Measurements from ENCODE around the gene IRAK3. TPM values are rescaled to one million over a fixed set of nuclear protein-coding genes. Genes with fewer than 3 reads are reported as not detected.

Gene IRAK3
- total RNA-seq, 2 donors from 2014 or later: 0.27 to 0.59 TPM

DNA sequence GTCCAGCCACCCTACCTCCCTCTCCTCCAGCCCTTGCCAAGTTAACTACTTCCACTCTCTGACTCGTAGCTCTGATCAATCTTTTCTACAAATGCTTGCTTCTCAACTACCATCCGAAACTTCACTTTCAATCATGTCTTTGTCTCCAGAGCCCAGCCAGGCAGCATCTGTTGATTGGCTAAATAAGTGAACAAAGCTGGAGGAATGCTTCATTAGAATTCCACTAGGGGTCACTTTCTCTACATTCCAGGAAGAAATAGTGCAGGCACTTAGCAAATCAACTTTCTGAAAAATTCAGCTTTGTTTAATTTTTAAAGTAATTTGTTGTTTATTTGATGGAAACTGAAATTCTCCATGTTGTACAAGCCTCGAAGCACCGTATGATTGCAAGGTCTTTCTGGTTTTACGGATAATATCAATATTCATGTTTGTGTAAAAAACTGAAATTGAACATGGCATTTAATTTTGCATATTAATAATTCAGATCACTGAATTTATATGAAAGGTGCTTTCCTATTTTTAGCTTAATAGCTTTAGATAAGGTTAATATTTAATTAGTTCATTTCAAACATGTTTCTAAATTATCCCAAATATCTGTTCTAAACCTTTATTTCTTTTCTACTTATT, 80.9 kb downstream of the IRAK3 start:
- H3K27me3 Mint-ChIP-seq (ENCODE audit: insufficient read depth): no peaks in the 10 kb centered on the region
- Histone ChIP-seq H3K36me3 (ENCODE audit: control insufficient read depth, insufficient read depth, low read length) (no peaks in the 10 kb centered on the region), H3K27ac (ENCODE audit: low read depth, low read length) (no peak overlapping the region), H3K9me3 (ENCODE audit: control insufficient read depth, low read length) (no peaks in the 10 kb centered on the region), H3K27me3 (ENCODE audit: control insufficient read depth, insufficient read depth, low read length, poor library complexity, severe bottlenecking) (no peaks in the 10 kb centered on the region), H3K9ac (ENCODE audit: extremely low read depth, low read length, poor library complexity, severe bottlenecking) (no peak overlapping the region), H3K4me3 (ENCODE audit: low read length) (no peak overlapping the region), H3K4me1 (ENCODE audit: control insufficient read depth, insufficient read depth, low read length) (no peaks in the 10 kb centered on the region)
- peak; percentile 80 for DNase-seq
- H3K36me3 Mint-ChIP-seq (ENCODE audit: low read depth): no peaks in the 10 kb centered on the region
- TF ChIP-seq, protein P1, sequence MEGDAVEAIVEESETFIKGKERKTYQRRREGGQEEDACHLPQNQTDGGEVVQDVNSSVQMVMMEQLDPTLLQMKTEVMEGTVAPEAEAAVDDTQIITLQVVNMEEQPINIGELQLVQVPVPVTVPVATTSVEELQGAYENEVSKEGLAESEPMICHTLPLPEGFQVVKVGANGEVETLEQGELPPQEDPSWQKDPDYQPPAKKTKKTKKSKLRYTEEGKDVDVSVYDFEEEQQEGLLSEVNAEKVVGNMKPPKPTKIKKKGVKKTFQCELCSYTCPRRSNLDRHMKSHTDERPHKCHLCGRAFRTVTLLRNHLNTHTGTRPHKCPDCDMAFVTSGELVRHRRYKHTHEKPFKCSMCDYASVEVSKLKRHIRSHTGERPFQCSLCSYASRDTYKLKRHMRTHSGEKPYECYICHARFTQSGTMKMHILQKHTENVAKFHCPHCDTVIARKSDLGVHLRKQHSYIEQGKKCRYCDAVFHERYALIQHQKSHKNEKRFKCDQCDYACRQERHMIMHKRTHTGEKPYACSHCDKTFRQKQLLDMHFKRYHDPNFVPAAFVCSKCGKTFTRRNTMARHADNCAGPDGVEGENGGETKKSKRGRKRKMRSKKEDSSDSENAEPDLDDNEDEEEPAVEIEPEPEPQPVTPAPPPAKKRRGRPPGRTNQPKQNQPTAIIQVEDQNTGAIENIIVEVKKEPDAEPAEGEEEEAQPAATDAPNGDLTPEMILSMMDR (conservative IDR thresholded peaks at IDR 0.05): peak; percentile 83
- 81 to 95% methylated on average over 2 to 5 of the region's 5 CpGs for WGBS, 2 experiments (ENCODE audit: insufficient coverage in 1 of 2, insufficient read length in 1 of 2)
- no peaks in the 10 kb centered on the region for H3K9me3 Mint-ChIP-seq
- H3K4me3 Mint-ChIP-seq: no peak overlapping the region
- no peak overlapping the region for H3K27ac Mint-ChIP-seq
- H3K4me1 Mint-ChIP-seq: peaks cover 2% of the 10 kb centered on the region

DNA sequence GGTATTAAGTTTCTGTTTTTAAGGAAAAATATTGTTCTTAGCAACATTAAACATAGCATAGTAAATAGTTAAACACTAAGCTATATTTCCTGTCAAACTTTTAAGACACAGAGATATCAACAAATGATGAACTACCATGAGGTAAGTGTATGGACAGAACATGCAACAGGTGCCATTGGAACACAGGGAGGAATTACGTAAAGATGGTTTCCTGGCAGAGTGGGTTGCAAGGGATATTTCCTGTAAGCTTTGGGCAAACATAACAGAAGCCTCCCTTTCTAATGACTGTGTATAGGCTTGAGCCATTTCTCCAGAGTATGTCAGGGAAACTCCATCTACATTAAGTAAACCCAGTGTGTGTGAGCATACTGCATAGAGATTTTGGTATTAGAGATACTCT, 81.6 kb downstream of the IRAK3 start:
- Histone ChIP-seq H3K27ac (ENCODE audit: low read depth, low read length) (no peak overlapping the region), H3K27me3 (ENCODE audit: control insufficient read depth, insufficient read depth, low read length, poor library complexity, severe bottlenecking) (no peaks in the 10 kb centered on the region), H3K4me1 (ENCODE audit: control insufficient read depth, insufficient read depth, low read length) (no peaks in the 10 kb centered on the region), H3K9ac (ENCODE audit: extremely low read depth, low read length, poor library complexity, severe bottlenecking) (no peak overlapping the region), H3K36me3 (ENCODE audit: control insufficient read depth, insufficient read depth, low read length) (no peaks in the 10 kb centered on the region), H3K9me3 (ENCODE audit: control insufficient read depth, low read length) (no peaks in the 10 kb centered on the region), H3K4me3 (ENCODE audit: low read length) (no peak overlapping the region)
- TF ChIP-seq, protein P1 (conservative IDR thresholded peaks at IDR 0.05): no peak
- Mint-ChIP-seq H3K27me3 (ENCODE audit: insufficient read depth) (no peaks in the 10 kb centered on the region), H3K27ac (no peak overlapping the region), H3K36me3 (ENCODE audit: low read depth) (no peaks in the 10 kb centered on the region), H3K4me1 (peaks cover 2% of the 10 kb centered on the region), H3K4me3 (no peak overlapping the region), H3K9me3 (no peaks in the 10 kb centered on the region)
- WGBS, 2 experiments (ENCODE audit: insufficient coverage in 1 of 2, insufficient read length in 1 of 2): 93 to 100% methylated on average over 1 of the region's 1 CpG
- DNase-seq: no peak

DNA sequence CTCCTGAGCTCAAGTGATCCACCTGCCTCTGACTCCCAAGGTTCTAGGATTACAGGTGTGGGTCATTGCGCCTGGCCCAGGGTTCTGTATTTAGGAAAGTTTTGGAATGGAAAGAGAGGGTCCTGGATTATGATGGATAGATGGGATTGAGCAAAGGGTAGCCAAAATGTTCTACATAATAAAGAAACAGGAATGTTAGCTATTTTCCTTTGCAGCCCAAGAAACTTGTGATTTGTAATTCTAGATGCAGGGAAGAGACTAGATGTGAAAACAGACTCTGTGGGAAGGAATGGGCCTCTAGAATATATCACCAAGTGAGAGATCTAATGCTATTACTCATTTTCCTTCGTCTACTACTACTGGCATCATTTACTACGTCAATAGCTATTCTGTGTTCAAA, 83.6 kb downstream of the IRAK3 start:
- Histone ChIP-seq H3K27ac (ENCODE audit: low read depth, low read length) (no peak overlapping the region), H3K4me3 (ENCODE audit: low read length) (no peak overlapping the region), H3K4me1 (ENCODE audit: control insufficient read depth, insufficient read depth, low read length) (peaks cover 4% of the 10 kb centered on the region), H3K27me3 (ENCODE audit: control insufficient read depth, insufficient read depth, low read length, poor library complexity, severe bottlenecking) (no peaks in the 10 kb centered on the region), H3K36me3 (ENCODE audit: control insufficient read depth, insufficient read depth, low read length) (no peaks in the 10 kb centered on the region), H3K9me3 (ENCODE audit: control insufficient read depth, low read length) (no peaks in the 10 kb centered on the region), H3K9ac (ENCODE audit: extremely low read depth, low read length, poor library complexity, severe bottlenecking) (no peak overlapping the region)
- H3K9me3 Mint-ChIP-seq: no peaks in the 10 kb centered on the region
- no peaks in the 10 kb centered on the region for H3K4me1 Mint-ChIP-seq
- no peak overlapping the region for H3K4me3 Mint-ChIP-seq
- no peak overlapping the region for H3K27ac Mint-ChIP-seq
- H3K27me3 Mint-ChIP-seq (ENCODE audit: insufficient read depth): no peaks in the 10 kb centered on the region
- 62 to 100% methylated on average over 2 to 3 of the region's 3 CpGs for WGBS, 2 experiments (ENCODE audit: insufficient coverage in 1 of 2, insufficient read length in 1 of 2)
- no peak for DNase-seq
- no peaks in the 10 kb centered on the region for H3K36me3 Mint-ChIP-seq (ENCODE audit: low read depth)
- TF ChIP-seq, protein P1 (conservative IDR thresholded peaks at IDR 0.05): no peak

Data from endodermal cell (in vitro differentiated cells).